ENCODE measurements around the gene SIK3.
"Not testable (repeated sequence)": the region's sequence is repeated elsewhere in the genome, so short reads cannot be mapped to it uniquely, and the experiment has no call there.

Gene SIK3

DNA sequence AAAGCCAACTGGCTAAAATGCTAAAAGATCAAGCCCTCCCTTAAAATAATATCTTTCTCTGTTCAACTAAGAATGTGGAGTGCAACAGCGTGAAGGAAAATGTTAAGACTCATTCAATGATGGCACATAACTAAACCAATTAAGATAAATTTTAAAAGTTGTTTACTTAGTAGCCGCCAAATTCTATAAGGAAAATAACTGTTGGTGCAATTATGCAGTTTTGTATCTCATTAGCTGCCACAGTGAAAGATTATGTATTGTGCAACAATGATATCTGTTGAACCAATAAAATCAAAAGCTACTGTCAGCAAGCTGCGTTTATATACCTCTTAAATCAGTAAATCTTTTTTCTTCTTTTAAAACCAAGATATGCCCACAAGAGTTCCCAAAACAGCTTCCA lies 55.5 kb downstream of the SIK3 start:
- no peak for DNase-seq

DNA sequence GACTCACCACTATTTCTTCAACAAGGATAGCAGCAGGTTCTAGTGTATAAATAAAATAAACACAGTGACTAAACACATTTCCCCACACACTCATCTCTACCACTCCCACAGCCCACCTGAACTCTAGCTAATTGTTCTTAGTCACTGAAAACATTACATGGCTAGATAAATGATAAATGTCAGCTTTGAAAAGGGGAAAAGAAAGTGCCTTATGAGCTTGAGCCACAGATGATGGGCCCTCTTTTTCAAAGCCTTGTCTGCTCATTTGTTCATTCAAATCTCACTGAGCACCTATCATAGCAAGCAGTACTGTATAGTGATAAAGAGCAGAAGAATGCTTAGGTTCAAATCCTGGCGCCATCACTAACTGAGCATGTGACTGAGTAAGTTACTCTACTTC lies 58.3 kb downstream of the SIK3 start:
- DNase-seq, result peak; percentile 19

DNA sequence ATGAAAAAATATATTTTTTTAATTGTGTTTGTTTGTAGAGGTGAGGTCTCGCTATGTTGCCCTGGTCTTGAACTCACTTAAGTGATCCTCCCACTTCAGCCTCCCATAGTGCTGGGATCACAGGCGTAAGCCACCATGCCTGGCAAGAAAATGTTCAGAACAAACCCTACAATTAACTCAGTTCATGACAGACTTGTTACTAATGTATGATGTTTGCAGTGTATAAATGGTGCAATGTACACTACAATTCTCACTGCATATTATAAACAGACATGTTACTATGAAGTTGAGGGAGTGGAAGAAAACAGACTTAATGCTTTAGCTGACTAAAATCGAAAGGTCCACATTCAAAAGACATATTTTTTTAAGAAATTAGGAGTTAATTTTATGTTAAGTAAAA lies 59.0 kb downstream of the SIK3 start:
- DNase-seq, result no peak

DNA sequence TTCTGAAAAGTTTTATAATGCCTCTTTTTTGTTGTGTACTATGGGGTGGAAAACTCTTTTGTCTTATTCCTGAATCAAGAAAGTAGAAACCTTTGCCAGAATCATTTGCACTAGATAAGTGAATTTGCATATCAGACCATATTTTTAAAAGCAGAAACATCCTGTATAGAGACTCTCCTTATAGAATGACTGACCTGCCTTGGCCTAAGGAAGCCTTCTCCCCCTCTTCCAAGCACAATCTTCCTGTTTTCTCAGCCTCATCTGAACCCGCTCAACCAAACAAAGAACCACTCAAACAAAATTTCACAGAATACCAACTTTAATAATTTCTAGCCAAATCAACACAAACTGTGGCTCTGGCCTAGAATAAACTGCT lies 60.3 kb downstream of the SIK3 start:
- DNase-seq, result no peak

DNA sequence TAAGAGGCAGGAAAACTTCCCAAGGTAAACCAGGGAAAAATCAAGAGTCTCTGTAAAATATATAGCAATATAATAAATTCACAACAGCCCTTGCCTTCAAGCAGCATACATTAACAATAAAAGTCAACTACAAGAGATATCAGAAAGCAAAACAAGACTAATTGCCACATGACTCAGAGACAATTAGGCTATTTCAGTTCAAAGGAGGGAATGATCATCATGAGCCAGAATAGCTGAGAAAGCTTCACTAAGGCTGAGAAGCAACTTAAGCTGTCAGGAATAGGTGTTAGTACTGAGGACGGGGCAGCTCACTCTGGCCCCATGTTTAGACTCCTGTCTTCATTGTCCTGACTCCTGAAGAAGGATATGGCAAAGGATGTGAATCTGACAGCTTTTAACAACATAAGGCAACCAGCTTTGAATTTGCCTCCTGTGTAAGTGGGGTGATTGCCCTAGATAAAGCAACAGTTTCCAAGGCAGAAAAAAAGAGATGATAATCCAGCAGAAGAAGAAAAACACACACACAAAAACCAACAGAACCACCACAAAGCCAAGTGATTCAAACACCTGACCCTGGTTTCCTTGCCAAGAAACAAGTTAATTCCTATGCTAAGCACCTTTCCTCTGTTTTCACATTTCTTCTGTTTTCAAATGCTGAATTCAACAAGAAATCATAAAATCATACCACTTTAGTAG lies 60.8 kb downstream of the SIK3 start:
- DNase-seq, result no peak

DNA sequence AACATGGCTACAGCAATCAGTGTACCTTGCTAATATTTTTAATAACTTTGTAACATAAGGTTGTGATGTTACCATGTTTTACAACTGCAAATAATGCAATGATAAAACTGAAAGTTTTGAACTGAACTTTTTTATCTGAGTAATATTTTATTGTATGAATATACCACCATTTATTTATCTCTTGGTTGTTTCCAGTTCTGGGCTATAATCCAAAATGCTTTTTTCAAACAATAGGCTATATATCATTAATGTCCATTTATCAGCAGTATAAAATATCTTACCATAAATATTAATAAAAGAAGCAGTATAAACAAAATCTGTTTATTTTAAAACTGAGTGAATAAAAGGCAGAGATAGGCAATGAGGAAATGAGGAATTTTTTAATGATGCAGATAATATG lies 63.3 kb downstream of the SIK3 start:
- no peak for DNase-seq

DNA sequence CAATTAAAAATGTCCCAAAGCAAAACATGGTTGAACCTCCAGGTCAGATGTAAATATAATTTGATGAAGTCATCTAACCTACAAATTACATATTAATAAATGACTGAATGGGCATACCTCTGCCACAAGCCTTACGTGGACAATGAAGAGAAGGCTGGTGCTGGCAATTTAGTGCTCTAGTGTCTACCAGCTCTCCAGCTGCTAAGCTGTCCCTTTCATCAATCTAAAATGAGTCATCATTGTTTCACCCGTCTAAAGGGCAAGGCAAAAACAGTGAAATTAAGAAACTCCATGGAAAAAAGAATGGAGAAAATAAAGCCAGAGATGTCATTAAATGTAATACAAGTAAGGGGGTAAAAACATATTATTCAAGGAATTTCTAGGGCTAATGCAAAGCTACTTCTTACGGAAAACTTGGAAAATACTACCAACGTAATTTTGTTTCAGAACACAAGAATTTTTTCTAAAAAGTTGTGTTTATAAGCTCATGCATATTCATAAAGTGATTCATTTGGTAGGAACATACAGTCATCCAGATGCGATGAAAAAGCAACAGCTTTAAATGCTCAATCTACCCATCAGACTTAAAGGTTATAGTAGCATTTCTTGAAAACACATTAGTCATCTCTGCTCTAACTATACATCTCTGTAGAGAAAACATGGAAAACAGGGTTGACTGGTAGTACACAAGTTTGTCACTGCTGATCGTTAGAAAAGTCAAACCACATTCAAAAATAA lies 71.5 kb downstream of the SIK3 start:
- peak; percentile 31 for DNase-seq

DNA sequence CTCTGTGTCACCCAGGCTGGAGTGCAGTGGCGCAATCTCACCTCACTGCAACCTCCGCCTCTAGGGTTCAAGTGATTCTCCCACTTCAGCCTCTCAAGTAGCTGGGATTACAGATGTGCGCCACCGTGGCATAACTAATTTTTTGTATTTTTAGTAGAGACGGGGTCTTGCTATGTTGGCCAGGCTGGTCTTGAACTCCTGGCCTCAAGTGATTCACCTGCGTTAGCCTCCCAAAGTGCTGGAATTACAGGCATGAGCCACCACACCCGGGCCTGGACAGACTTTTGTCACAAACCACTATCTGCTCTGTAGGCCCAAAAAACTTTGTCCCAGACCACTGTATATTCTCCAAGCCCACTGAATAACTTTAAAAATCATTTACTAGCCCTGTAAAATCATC lies 74.5 kb downstream of the SIK3 start:
- not testable (repeated sequence) for DNase-seq

DNA sequence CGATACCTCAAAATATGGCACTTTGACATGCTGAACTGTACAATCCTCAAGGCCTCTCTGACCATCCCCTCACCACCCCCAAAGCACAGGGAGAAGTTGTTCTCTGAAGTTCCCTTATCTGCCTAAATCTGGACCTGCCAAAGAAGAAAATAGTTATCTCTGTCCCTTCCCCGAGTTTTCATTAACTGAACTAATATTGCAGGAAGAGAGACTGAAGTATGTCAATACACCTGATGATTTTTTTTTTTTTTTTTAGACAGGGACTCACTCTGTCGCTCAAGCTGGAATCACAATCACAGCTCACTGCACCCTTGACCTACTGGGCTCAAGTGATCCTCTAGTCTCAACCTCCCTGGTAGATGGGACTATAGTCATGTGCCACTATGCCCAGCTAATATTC lies 75.0 kb downstream of the SIK3 start:
- DNase-seq, result no peak

DNA sequence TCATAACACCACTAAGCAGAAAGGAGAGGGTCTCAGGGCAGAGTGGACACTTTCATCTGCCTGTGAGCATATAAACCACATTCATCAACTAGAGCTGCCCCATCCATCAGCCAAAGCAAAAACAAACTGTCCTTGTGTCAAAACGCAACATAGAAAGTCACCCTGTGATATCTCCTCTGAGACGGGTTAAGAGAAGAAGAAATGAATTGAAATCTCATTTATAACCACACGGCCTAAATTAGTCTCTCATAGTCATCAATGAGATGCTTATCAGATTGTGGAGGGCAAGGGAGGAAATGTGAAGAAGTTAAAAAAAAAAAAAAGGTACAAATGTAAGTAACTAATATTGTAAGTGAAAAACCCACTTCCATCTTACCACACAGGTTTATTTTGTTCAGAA lies 75.7 kb downstream of the SIK3 start:
- DNase-seq, result no peak

DNA sequence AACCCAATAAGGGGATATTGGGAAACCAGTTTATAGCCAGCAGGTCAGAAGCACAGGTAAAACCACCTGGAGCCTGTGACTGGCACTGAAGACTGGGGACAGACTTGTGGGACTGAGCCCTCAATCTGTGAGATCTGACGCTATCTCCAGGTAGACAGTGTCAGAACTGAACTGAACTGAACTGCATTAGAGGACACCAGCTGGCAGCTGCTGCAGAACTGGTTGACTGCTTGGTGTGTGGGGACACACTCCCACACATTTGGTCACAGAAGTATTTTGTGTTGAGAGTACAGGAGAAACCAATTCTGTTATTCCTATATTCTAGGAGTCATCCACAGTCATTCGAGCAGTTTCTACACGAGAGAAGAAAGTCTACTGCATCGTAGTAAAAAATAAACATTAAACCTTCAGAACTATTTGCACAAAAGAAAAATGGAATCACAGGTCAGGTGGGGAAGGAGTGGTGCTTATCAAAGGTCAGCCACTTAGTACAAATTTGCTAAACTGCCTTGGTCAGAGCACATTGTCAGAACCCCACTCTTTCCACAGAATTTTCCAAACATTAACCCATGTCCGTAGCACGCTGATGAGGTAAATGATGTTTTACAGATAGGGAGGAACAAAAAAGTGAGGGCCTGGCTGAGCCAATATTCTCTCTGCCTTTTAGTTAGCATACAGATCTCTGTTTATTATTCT lies 77.2 kb downstream of the SIK3 start:
- no peak for DNase-seq

DNA sequence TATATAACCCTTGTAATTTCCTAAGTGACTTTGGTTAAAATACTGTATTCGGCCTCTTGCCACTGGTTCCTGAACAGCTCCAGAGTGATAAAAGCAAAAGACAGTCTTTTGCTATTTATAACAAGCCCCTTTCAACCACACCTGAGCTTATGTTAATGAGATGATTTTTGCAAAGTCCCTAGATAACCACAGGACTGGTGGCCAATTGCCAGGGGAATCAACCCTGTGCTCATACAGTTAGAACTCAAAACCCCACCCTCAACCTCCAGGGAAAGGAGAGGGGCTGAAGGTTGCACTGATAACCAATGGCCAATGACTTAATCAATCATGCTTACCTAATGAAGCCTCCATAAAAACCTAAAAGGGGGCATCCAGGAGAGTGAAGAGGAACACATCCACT lies 77.9 kb downstream of the SIK3 start:
- DNase-seq, result no peak

DNA sequence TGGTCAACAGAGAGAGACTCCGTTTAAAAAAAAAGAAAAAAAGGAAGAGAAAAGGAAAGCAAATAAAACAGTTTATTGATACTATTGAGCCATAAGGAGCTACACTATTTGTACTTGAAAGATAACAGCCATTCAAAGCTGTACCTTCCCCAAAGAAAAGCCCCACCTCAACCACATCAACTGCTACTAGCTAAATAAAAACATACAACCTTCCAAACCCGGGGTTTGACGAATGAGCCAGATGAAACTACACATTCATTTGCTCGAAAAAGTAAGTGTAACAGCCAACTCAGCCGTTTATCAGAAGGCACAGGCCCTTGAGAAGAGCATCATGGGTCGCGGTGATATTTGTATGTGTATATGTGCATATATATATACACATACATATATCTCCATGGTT lies 78.4 kb downstream of the SIK3 start:
- DNase-seq, result no peak

DNA sequence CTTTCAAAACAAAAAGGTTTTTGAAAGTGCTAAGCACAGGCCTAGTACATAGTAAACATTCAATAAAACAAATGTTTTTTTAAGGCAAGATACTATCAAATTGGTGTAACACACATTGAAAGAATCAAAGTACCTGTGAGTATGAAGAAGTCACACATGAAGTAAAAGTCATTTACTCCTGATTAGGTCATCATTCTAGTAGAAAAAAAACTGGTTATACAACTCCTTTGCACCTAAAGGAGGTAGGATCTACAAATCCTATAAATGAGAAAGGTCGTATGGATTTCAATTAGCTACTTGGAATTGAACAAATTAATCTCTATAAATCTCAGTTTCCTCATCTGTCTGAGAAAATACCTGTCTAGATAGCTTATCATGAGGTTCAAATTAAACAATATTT lies 80.8 kb downstream of the SIK3 start:
- no peak for DNase-seq

DNA sequence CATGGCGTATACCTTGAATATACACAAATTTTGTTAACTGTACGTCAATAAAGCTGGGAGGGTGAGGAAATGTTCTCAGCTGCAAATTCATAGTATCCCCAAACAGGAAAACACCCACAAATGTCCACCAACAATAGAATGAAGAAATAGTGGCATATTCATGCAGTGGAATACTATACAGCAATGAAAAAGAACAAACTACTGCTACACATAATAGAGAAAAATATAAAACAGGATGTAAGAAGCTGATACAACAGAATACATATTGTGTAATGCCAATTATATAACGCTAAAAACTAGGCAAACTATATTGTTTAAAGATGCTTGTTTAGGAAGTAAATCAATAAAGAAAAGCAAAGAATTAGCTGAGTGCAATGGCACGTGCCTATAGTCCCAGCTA lies 81.5 kb downstream of the SIK3 start:
- DNase-seq, result no peak

DNA sequence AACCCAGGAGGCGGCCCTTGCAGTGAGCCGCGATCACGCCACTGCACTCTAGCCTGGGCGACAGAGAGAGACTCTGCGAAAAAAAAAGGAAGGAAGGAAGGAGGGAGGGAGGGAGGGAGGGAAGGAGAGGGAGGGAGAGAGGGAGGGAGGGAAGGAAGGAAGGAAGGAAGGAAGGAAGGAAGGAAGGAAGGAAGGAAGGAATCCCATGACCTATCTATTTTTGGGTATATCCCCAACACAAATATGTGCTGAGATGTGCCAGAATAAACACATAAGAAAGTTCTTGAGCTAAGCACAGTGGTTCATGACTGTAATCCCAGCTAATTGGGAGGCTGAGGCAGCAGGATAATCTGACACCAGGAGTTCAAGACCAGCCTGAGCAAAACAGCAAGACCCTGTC lies 82.0 kb downstream of the SIK3 start:
- DNase-seq, result no peak

DNA sequence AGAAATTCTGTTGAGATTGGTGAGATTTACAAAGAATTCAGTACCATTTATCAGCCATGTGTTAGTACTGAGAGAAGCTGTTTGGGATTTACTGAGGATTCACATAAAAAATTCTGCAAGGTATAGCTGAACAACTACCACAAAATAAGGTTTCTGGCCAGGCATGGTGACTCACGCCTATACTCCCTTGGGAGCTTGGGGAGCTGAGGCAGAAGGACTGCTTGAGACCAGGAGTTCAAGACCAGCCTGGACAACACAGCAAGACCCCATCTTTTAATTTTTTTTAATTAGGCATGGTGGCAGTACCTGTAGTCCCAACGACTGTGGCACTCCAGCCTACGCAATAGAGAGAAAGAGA lies 86.7 kb downstream of the SIK3 start:
- no peak for DNase-seq

DNA sequence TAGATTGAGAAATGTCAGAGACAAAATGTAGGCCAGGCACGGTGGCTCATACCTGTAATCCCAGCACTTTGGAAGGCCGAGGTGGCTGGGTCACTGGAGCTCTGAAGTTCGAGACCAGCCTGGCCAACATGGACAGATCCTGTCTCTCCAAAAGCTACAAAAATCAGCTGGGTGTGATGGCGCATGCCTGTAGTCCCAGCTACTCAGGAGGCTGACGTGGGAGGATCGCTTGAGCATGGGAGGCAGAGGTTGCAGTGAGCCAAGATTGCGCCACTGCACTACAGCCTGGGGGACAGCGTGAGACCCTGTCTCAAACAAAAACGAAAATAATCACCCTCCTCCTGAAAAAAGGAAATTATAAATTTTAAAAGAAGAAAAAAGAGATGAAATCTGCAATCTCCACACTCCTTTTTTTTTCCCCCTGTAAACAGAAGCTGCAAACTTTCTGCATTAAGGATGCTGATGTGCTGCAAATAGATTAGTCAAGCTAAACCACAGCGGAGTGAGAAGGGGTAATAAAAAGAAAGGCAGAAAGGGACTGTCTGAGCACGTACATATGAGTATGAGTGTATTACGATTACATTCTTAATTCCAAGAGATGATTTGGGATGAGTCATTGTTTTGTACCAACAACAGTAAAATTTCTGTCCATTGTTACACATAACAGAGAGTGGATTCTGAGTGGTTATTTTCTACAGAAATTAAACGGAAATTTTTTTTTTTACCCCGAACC lies 87.3 kb downstream of the SIK3 start:
- peak; percentile 90 for DNase-seq

DNA sequence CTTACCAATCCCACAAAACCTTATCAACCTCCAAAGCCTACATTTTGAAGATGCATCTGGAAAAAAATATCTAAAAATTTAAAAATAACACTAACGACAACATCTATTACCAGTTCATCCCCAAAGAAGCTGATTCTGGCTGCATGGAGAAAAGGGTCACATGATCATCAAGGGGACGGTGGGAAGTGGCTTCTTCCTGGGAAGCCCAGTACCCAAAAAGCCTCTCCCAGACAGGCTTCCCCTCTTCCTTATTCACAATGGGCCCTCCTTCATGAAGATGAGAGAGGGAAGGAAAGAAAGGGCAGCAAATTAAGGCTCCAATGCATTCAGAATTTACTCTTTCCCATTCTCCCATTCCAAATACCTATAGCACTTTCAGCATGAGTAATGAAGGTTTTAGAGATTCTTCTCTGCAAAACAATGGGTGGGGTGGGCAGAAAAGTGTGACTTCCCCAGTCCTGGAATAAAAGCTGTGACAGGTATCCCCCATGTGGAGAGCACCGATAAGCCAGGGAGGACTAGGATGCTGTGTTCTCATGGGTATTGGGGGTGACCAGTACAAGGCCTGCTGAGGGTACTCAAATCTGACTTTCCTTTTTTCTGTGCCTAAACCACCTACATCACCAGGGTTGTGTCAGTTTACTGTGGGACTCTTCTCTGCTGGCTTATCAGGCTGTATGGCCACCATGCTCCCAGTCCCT lies 88.2 kb downstream of the SIK3 start:
- no peak for DNase-seq

DNA sequence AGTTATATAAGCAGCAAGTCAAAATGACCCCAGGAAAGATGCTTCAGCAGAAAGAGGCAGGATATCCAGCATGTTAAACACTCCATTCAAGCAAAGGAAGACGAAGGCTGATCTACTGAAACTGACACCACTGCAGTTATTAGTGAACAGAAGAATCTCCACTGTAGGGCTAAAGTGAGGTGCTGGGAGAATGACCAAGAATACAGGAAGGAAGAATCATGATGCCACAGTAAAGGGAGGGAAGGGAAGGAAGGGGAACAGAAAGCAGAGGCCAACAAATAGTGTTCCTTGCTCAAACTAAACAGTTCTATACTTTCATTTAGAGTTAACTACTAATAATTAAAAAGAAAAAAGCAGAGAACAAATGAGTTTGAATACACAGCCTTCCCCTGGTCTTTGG lies 92.5 kb downstream of the SIK3 start:
- DNase-seq, result no peak

DNA sequence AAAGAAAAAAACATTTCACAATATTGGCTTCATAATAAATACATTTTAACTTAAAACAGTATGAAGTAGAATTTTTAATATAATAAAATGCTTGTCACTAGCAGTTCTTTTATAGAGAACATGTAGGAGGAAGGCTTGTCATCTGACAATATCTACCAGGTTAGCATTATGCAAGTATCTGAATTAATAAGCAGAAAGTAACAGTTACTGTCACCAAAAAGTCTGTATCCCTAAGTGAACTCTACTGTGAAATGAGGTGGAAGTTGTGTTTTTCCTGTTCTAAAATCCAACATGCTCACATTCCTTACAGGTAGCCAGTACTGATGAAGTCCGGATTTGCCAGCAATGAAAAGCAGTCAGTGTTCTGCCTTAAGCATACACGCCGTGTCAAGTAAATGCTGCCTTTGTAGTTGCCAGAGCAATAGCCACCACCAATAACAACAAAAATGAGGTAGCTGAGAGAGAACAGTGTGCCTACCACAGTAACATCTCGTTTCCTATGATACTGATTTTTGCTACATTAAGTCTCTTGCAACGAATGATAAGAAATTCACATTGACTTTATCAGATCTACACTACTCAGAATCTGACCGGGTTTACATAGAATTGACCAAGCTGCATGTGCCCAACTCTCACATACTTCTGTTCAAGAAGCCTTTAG lies 95.5 kb downstream of the SIK3 start:
- no peak for DNase-seq

DNA sequence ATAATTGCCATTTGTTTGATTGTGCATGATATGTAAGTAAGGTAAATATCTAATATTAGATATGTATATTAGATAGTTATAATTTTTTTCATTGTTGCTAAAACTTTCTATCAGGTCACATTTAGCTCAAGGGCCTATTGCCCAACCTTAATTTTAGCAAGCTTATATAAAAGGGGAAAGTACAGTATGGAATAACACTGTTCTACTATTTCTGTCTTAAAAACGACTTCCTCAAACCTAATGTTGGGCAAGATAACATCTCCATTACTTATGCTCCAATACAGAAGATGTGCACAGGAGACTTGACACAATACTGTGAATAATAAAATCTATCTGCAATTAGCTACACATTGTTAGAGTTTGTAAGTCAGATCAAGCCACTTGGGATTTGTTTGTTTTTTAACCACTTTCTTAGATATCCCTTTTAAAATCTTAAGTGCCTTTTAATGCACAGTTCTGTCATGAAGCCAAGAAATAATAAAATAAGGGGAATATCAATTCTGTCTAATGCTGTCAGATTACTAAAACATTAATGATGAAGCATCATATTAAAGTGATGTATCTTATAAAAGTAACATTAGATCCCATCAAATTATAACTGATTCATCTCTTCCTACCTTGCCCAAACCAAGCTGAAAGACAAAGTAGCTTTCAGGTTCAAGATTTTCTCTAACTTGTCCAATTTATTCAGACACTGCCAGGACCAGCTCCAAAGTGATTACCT lies 98.1 kb downstream of the SIK3 start:
- no peak for DNase-seq

Measured in NCI-H226 (cell line).